SU-DHL-6 (cell line): ENCODE measurements around the gene TMX3.

ENCODE experiments used
- H2AFZ ChIP-seq: fragments of 200-600 bp; sonication (generic); 2 replicates; pipeline ENCODE4 v1.6.1; 2014; ENCODE audit warnings: low read depth, mild to moderate bottlenecking, moderate library complexity, mixed read lengths, antibody characterized with exemption, low read length; ENCODE audit not compliant: severe bottlenecking
- H3F3A ChIP-seq: fragments of 200-600 bp; shearing (Covaris generic); 2 replicates; pipeline ENCODE4 v1.6.0; 2016; ENCODE audit warnings: antibody characterized with exemption, mild to moderate bottlenecking; ENCODE audit not compliant: insufficient read depth
- H3K27ac ChIP-seq: fragments of 200-600 bp; sonication (generic); 2 replicates; pipeline ENCODE4 v1.5.1; 2016; ENCODE audit warnings: low read depth, mild to moderate bottlenecking, low read length, moderate library complexity, mixed read lengths
- H3K27me3 ChIP-seq: fragments of 200-600 bp; sonication (generic), shearing (Covaris generic); 2 replicates; pipeline ENCODE4 v1.6.0; 2014; ENCODE audit warnings: mild to moderate bottlenecking, low read length
- H3K36me3 ChIP-seq: fragments of 200-600 bp; sonication (generic); 2 replicates; pipeline ENCODE4 v1.6.1; 2014; ENCODE audit warnings: mild to moderate bottlenecking, low read length, mixed read lengths
- H3K4me2 ChIP-seq: fragments of 300-600, 200-600 bp; shearing (Covaris generic), sonication (generic); 2 replicates; pipeline ENCODE4 v1.6.0; 2014; ENCODE audit warnings: low read length, low read depth, mild to moderate bottlenecking; ENCODE audit not compliant: poor library complexity, severe bottlenecking
- H3K4me3 ChIP-seq: fragments of 200-600 bp; sonication (generic); 2 replicates; pipeline ENCODE4 v1.5.1; 2014; ENCODE audit warnings: antibody characterized with exemption, low read length, mild to moderate bottlenecking, mixed read lengths; ENCODE audit not compliant: insufficient read depth, poor library complexity, severe bottlenecking
- H3K79me2 ChIP-seq: fragments of 200-600 bp; sonication (generic); 2 replicates; pipeline ENCODE4 v1.6.1; 2014; ENCODE audit warnings: mild to moderate bottlenecking, low read length, moderate library complexity; ENCODE audit not compliant: insufficient read depth
- H3K9ac ChIP-seq: fragments of 200-600 bp; sonication (generic); 2 replicates; pipeline ENCODE4 v1.7.0; 2014; ENCODE audit warnings: mild to moderate bottlenecking, low read length
- H3K9me2 ChIP-seq: fragments of 200-600 bp; sonication (generic); replicated peaks from 2 replicates; pipeline ENCODE4 v1.6.1; 2014; ENCODE audit warnings: low read length; ENCODE audit not compliant: insufficient read depth
- H3K9me3 ChIP-seq: fragments of 200-600 bp; sonication (generic); 2 replicates; pipeline ENCODE4 v1.6.1; 2014; ENCODE audit warnings: low read length, mixed read lengths; ENCODE audit not compliant: insufficient read depth
- H4K20me1 ChIP-seq: fragments of 200-600 bp; sonication (generic); 2 replicates; pipeline ENCODE4 v1.6.1; 2014; ENCODE audit warnings: low read depth, mild to moderate bottlenecking, antibody characterized with exemption, low read length, moderate library complexity, mixed read lengths
- EZH2phosphoT487 ChIP-seq: fragments of 200-600 bp; sonication (generic), shearing (Covaris generic); conservative IDR thresholded peaks from 2 replicates; pipeline ENCODE4 v1.6.1; 2018; ENCODE audit warnings: mild to moderate bottlenecking, antibody characterized with exemption, low read length, moderate library complexity, mixed read lengths
- TF ChIP-seq, protein P1 (sequence below): fragments of 200-600 bp; sonication (generic); IDR thresholded peaks from one replicate; pipeline ENCODE4 v1.5.1; 2017; ENCODE audit warnings: antibody characterized with exemption, mild to moderate bottlenecking, low read length, moderate library complexity; ENCODE audit not compliant: insufficient read depth, poor library complexity, severe bottlenecking

The TMX3 gene

DNA sequence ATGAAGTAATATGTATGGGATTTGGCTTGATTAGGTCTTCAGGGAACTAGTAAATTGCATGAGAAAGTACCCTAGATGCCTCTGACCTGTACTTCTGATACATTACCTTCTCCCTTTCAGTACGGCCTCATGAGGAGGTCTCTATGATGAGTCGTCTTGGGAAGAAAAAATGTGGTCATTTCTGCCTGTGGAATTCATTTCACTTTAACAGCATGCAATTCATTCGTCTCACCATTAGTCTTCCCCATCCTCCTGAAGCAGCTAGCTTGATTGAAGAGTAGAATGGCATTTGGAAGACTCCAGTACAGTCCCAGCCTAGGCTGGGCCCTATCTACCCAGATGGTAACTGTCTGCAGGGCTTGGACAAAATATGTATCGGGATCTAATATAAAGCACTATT lies 52.2 kb downstream of the TMX3 start:
- H3K9me2 ChIP-seq, result no peaks in the 10 kb centered on the region
- TF ChIP-seq, protein P1, sequence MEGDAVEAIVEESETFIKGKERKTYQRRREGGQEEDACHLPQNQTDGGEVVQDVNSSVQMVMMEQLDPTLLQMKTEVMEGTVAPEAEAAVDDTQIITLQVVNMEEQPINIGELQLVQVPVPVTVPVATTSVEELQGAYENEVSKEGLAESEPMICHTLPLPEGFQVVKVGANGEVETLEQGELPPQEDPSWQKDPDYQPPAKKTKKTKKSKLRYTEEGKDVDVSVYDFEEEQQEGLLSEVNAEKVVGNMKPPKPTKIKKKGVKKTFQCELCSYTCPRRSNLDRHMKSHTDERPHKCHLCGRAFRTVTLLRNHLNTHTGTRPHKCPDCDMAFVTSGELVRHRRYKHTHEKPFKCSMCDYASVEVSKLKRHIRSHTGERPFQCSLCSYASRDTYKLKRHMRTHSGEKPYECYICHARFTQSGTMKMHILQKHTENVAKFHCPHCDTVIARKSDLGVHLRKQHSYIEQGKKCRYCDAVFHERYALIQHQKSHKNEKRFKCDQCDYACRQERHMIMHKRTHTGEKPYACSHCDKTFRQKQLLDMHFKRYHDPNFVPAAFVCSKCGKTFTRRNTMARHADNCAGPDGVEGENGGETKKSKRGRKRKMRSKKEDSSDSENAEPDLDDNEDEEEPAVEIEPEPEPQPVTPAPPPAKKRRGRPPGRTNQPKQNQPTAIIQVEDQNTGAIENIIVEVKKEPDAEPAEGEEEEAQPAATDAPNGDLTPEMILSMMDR, result no peak
- TF ChIP-seq EZH2phosphoT487, result no peak
- no peaks in the 10 kb centered on the region for H3K27me3 ChIP-seq
- H4K20me1 ChIP-seq, result no peaks in the 10 kb centered on the region; the same call in 1 of the 2 replicates
- H3K27ac ChIP-seq, result no peak overlapping the region
- H3K9me3 ChIP-seq, result no peaks in the 10 kb centered on the region
- H2AFZ ChIP-seq, result no peak overlapping the region
- no peaks in the 10 kb centered on the region for H3F3A ChIP-seq
- H3K36me3 ChIP-seq, result no peaks in the 10 kb centered on the region
- no peak overlapping the region for H3K9ac ChIP-seq
- H3K79me2 ChIP-seq, result no peaks in the 10 kb centered on the region
- no peak overlapping the region for H3K4me3 ChIP-seq
- no peak overlapping the region for H3K4me2 ChIP-seq

DNA sequence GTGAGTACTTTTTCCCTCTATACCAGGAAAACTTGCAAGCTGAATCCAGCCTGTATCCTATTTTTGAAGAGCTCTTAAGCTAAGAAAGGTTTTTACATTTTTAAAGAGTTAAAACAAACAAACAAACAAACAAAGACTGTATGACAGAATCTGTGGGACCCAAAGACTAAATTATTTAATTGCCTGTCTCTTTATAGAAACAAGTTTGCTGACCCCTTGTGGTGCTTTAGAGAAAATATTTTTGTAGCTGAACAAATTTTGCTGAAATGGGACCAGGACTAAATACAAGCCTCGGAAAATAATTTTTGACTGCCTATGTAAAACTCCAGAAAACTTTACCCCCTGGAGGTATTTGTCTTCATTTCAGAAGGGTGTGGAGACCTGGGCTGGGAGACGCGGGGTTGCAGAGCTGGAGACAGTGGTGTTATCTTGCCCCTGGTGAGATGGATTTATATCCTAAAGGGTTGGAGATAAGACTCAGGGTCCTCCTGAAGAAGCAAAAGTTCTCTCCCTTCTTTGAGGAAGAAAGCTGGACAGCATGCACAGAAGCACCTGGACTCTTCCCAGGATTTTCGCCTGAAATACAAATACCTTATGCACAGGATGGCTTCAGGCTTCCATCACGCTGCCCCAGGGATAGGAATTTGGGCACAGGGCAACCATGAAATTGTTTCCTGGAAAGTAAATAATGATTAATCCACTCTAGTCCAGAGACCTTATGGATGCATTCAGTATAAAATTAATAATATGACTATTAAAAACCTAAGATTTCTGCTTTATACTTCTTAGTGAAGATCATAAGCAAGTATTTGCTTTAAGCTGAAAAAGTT lies 54.3 kb downstream of the TMX3 start:
- TF ChIP-seq EZH2phosphoT487, result no peak
- TF ChIP-seq, protein P1, result no peak
- no peak overlapping the region for H3K27ac ChIP-seq
- no peaks in the 10 kb centered on the region; the same call in 1 of the 2 replicates for H4K20me1 ChIP-seq
- no peak overlapping the region for H3K9ac ChIP-seq
- no peak overlapping the region for H2AFZ ChIP-seq
- H3K79me2 ChIP-seq, result no peaks in the 10 kb centered on the region
- no peaks in the 10 kb centered on the region for H3F3A ChIP-seq
- no peaks in the 10 kb centered on the region for H3K36me3 ChIP-seq
- no peaks in the 10 kb centered on the region for H3K27me3 ChIP-seq
- H3K9me2 ChIP-seq, result no peaks in the 10 kb centered on the region
- H3K4me2 ChIP-seq, result no peak overlapping the region
- no peak overlapping the region for H3K4me3 ChIP-seq
- no peaks in the 10 kb centered on the region for H3K9me3 ChIP-seq

DNA sequence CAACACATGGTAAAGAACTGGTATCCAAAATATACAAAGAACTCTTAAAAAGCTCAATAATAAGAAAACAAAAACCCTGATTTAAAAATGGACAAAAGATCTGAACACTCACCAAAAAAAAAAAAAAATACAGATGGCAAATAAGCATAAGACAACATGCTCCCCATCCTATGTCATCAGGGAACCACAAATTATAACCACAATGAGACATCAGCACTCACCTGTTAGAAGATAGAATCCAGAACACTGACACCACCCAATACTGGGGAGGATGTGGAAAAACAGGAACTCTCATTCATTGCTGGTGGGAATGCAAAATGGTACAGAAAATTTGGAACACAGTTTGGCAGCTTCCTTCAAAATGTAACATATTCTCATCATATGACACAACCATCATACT lies 66.7 kb downstream of the TMX3 start:
- no peak overlapping the region for H3K27ac ChIP-seq
- no peaks in the 10 kb centered on the region for H3K79me2 ChIP-seq
- no peaks in the 10 kb centered on the region for H3K9me3 ChIP-seq
- H2AFZ ChIP-seq, result no peak overlapping the region
- TF ChIP-seq, protein P1, result no peak
- TF ChIP-seq EZH2phosphoT487, result no peak
- no peak overlapping the region for H3K9ac ChIP-seq
- no peak overlapping the region for H3K4me2 ChIP-seq
- H3F3A ChIP-seq, result no peaks in the 10 kb centered on the region
- H3K4me3 ChIP-seq, result no peak overlapping the region
- no peaks in the 10 kb centered on the region for H3K9me2 ChIP-seq
- no peaks in the 10 kb centered on the region for H3K36me3 ChIP-seq
- H3K27me3 ChIP-seq, result no peaks in the 10 kb centered on the region
- H4K20me1 ChIP-seq, result no peaks in the 10 kb centered on the region
